CD4-positive, alpha-beta T cell treated with Interleukin-15 for 1 hour (primary cell): ENCODE data around the gene THSD4.
"Not testable (repeated sequence)": the region's sequence is repeated elsewhere in the genome, so short reads cannot be mapped to it uniquely, and the experiment has no call there.

Experiments
- DNase-seq: peaks from one replicate; pipeline ENCODE4 v3.0.0-alpha.2; 2020

The THSD4 gene

GRCh38 chr15:71153823-71154524, 38.7 kb downstream of the THSD4 start:
- DNase-seq, result no peak

GRCh38 chr15:71154607-71155200, 39.4 kb downstream of the THSD4 start:
- no peak for DNase-seq

- DNase-seq, result no peak
Measured at GRCh38 chr15:71155534-71155933, 40.3 kb downstream of the THSD4 start.

- no peak for DNase-seq
Measured at GRCh38 chr15:71160976-71161375, 45.7 kb downstream of the THSD4 start.

GRCh38 chr15:71162309-71162708, 47.0 kb downstream of the THSD4 start:
- no peak for DNase-seq

- DNase-seq, result not testable (repeated sequence)
Measured at GRCh38 chr15:71164606-71165005, 49.3 kb downstream of the THSD4 start.

GRCh38 chr15:71167445-71168165, 52.3 kb downstream of the THSD4 start:
- DNase-seq, result no peak

- no peak for DNase-seq
Measured at GRCh38 chr15:71168166-71168834, 53.0 kb downstream of the THSD4 start.

GRCh38 chr15:71170163-71170562, 54.9 kb downstream of the THSD4 start:
- DNase-seq, result no peak

GRCh38 chr15:71171195-71171594, 55.9 kb downstream of the THSD4 start:
- DNase-seq, result no peak

- DNase-seq, result not testable (repeated sequence)
Measured at GRCh38 chr15:71174360-71174759, 59.1 kb downstream of the THSD4 start.

- DNase-seq, result no peak
Measured at GRCh38 chr15:71180986-71181853, 65.9 kb downstream of the THSD4 start.

GRCh38 chr15:71182522-71182921, 67.3 kb downstream of the THSD4 start:
- no peak for DNase-seq

GRCh38 chr15:71183063-71183462, 67.8 kb downstream of the THSD4 start:
- DNase-seq, result no peak

- DNase-seq, result no peak
Measured at GRCh38 chr15:71185706-71186105, 70.4 kb downstream of the THSD4 start.

GRCh38 chr15:71186267-71186666, 71.0 kb downstream of the THSD4 start:
- no peak for DNase-seq

- DNase-seq, result no peak
Measured at GRCh38 chr15:71187078-71187477, 71.8 kb downstream of the THSD4 start.

- no peak for DNase-seq
Measured at GRCh38 chr15:71187526-71187925, 72.3 kb downstream of the THSD4 start.

GRCh38 chr15:71189718-71190117, 74.4 kb downstream of the THSD4 start:
- DNase-seq, result no peak

- no peak for DNase-seq
Measured at GRCh38 chr15:71191296-71191695, 76.0 kb downstream of the THSD4 start.

GRCh38 chr15:71192816-71193215, 77.5 kb downstream of the THSD4 start:
- no peak for DNase-seq

GRCh38 chr15:71194286-71194685, 79.0 kb downstream of the THSD4 start:
- DNase-seq, result no peak

- DNase-seq, result no peak
Measured at GRCh38 chr15:71195242-71195641, 80.0 kb downstream of the THSD4 start.
